ENCODE data around the gene ZNF219. TPM values are rescaled to one million over a fixed set of nuclear protein-coding genes. Genes with fewer than 3 reads are reported as not detected.

The ZNF219 gene
- total and polyA plus RNA-seq, 2 of the 13 experiments (the other 11 are each of a cell fraction or from before 2014, with no cell fraction given), result 34.5 to 36.6 TPM

GRCh38 chr14:21106498-21107282 lies 8.2 kb upstream of the ZNF219 start (continued):
- no peak for TF ChIP-seq ZNF407 (CRISPR knock-in tag; IDR thresholded peaks at IDR 0.05; ENCODE audit: not compliant biosample characterization)
- TF ChIP-seq ZNF124 (CRISPR knock-in tag; IDR thresholded peaks at IDR 0.05), result peak; percentile 96
- no peak for TF ChIP-seq ZNF563 (CRISPR knock-in tag; IDR thresholded peaks at IDR 0.05)
- no peak; the same call in 1 of the 2 replicates for TF ChIP-seq ZNF772 (CRISPR knock-in tag; IDR thresholded peaks at IDR 0.05)
- peak; percentile 64; the same call in 1 of the 2 replicates for TF ChIP-seq PRDM4 (CRISPR knock-in tag; IDR thresholded peaks at IDR 0.05; ENCODE audit: borderline replicate concordance)
- no peak for TF ChIP-seq ZHX1 (CRISPR knock-in tag; IDR thresholded peaks at IDR 0.05; ENCODE audit: low read depth)
- peak; percentile 63; the same call in 1 of the 2 replicates for TF ChIP-seq KLF12 (CRISPR knock-in tag; IDR thresholded peaks at IDR 0.05; ENCODE audit: borderline replicate concordance)
- TF ChIP-seq ARNT2 (CRISPR knock-in tag; IDR thresholded peaks at IDR 0.05; ENCODE audit: low read depth), result 0 out of 2 replicates have a peak, but pooled peaks have one; percentile 6
- no peak for TF ChIP-seq ZBTB14 (CRISPR knock-in tag; IDR thresholded peaks at IDR 0.05)
- peak; percentile 14; the same call in 1 of the 2 replicates for TF ChIP-seq KLF11 (CRISPR knock-in tag; IDR thresholded peaks at IDR 0.05)
- no peak for TF ChIP-seq TRIM24 (CRISPR knock-in tag; IDR thresholded peaks at IDR 0.05)

All from HepG2 (cell line).